HepG2 (cell line): ENCODE data around the gene GASK1A. TPM values are rescaled to one million over a fixed set of nuclear protein-coding genes. Genes with fewer than 3 reads are reported as not detected.

ENCODE experiments used
- AHR ChIP-seq: IDR thresholded peaks from 2 replicates; pipeline ENCODE4 v1.6.1; 2018; ENCODE audit warnings: missing genetic modification reagents, missing compliant biosample characterization
- ARID2 ChIP-seq: sonication (generic); formaldehyde crosslinking; IDR thresholded peaks from 2 replicates; pipeline ENCODE4 v1.8.1; 2022; ENCODE audit warnings: mild to moderate bottlenecking, missing genetic modification reagents, borderline replicate concordance
- BATF2 ChIP-seq: sonication (generic); formaldehyde crosslinking; IDR thresholded peaks from 2 replicates; pipeline ENCODE4 v1.8.0; 2022; ENCODE audit warnings: mild to moderate bottlenecking, missing genetic modification reagents, moderate library complexity
- MLX ChIP-seq: IDR thresholded peaks from 2 replicates; pipeline ENCODE4 v1.6.1; 2016
- MTA3 ChIP-seq: sonication (generic); formaldehyde crosslinking; IDR thresholded peaks from 2 replicates; pipeline ENCODE4 v1.4.0; 2020; ENCODE audit warnings: missing genetic modification reagents
- TRIM24 ChIP-seq: sonication (generic); formaldehyde crosslinking; IDR thresholded peaks from 2 replicates; pipeline ENCODE4 v1.8.0; 2022; ENCODE audit warnings: mild to moderate bottlenecking, missing genetic modification reagents
- ZBTB33 ChIP-seq: sonication (generic); formaldehyde crosslinking; IDR thresholded peaks from 2 replicates; pipeline ENCODE4 v1.4.0; 2020; ENCODE audit warnings: missing genetic modification reagents
- ZHX2 ChIP-seq, 2 experiments: sonication (generic) in 1 of 2; formaldehyde crosslinking in 1 of 2; IDR thresholded peaks; 2 replicates each; pipeline versions ENCODE4 v1.6.1 to v1.9.0; 2014 to 2022; ENCODE audit warnings: antibody characterized with exemption in 1 of 2, borderline replicate concordance in 1 of 2, inconsistent platforms in 1 of 2, low read depth in 1 of 2, missing genetic modification reagents in 1 of 2
- ZNF441 ChIP-seq: sonication (generic); formaldehyde crosslinking; IDR thresholded peaks from 2 replicates; pipeline ENCODE4 v1.7.0; 2021; ENCODE audit warnings: missing genetic modification reagents, borderline replicate concordance
- ZNF496 ChIP-seq: sonication (generic); formaldehyde crosslinking; IDR thresholded peaks from 2 replicates; pipeline ENCODE4 v1.8.1; 2023; ENCODE audit warnings: mild to moderate bottlenecking, moderate library complexity, missing genetic modification reagents; ENCODE audit not compliant: insufficient replicate concordance
- ZNF512B ChIP-seq: sonication (generic); formaldehyde crosslinking; IDR thresholded peaks from 2 replicates; pipeline ENCODE4 v1.5.1; 2020; ENCODE audit warnings: missing genetic modification reagents, mild to moderate bottlenecking, borderline replicate concordance
- ZNF724P ChIP-seq: sonication (generic); formaldehyde crosslinking; IDR thresholded peaks from 2 replicates; pipeline ENCODE4 v1.8.0; 2022; ENCODE audit warnings: missing genetic modification reagents, borderline replicate concordance
- ZNF766 ChIP-seq: sonication (generic); formaldehyde crosslinking; IDR thresholded peaks from 2 replicates; pipeline ENCODE4 v1.5.0; 2020; ENCODE audit warnings: missing genetic modification reagents, borderline replicate concordance
- ZXDC ChIP-seq: sonication (generic); formaldehyde crosslinking; IDR thresholded peaks from 2 replicates; pipeline ENCODE4 v1.5.0; 2020; ENCODE audit warnings: mild to moderate bottlenecking, missing genetic modification reagents
- polyA plus RNA-seq, 8 experiments: library from polyadenylated mRNA; depleted of rRNA in 3 of 8; stranded (reverse) in 7 of 8; unstranded in 1 of 8; fragments of >200 nt; fragmentation: Illumina TruSeq in 4 of 8; extraction: Trizol in 4 of 8; gene quantifications; 2 replicates each; pipeline versions ENCODE4 v1.2.1 to v1.2.3, GENCODE V29; 2011 to 2016; ENCODE audit warnings: low read depth in 4 of 8, missing spikeins in 1 of 8, mixed read lengths in 1 of 8; ENCODE audit not compliant: insufficient read depth in 1 of 8
- total RNA-seq, 5 experiments: library from RNA; depleted of rRNA; stranded (reverse); fragments of >200 nt; fragmentation: Illumina TruSeq; extraction: Trizol; gene quantifications; 2 replicates each; pipeline ENCODE4 v1.2.3, GENCODE V29; 2016; ENCODE audit warnings: low read depth in 1 of 5

The GASK1A gene
- total and polyA plus RNA-seq, 2 of the 13 experiments (the other 11 are each of a cell fraction or from before 2014, with no cell fraction given): not detected

GRCh38 chr3:42994595-42994994 is 15.5 kb downstream of the GASK1A start (continued):
- no peak for TF ChIP-seq ZHX2 (IDR thresholded peaks at IDR 0.05; ENCODE audit: low read depth)
- no peak for TF ChIP-seq ZHX2 (CRISPR knock-in tag; IDR thresholded peaks at IDR 0.05; ENCODE audit: borderline replicate concordance)
- no peak for TF ChIP-seq ZNF766
- TF ChIP-seq BATF2: no peak
- no peak for TF ChIP-seq MLX
- TF ChIP-seq ARID2 (CRISPR knock-in tag): no peak
- TF ChIP-seq MTA3 (CRISPR knock-in tag): no peak
- no peak for TF ChIP-seq ZBTB33 (CRISPR knock-in tag)
- no peak for TF ChIP-seq ZNF512B
- TF ChIP-seq ZXDC (CRISPR knock-in tag): no peak
- no peak for TF ChIP-seq AHR (CRISPR knock-in tag)
- no peak for TF ChIP-seq ZNF441 (CRISPR knock-in tag)
- no peak for TF ChIP-seq TRIM24 (CRISPR knock-in tag)
- TF ChIP-seq ZNF496: no peak
- TF ChIP-seq ZNF724P (CRISPR knock-in tag): no peak
